GM12891 (cell line): ENCODE data around the gene ZNF385D.

Experiments
- PAX5 ChIP-seq: IDR thresholded peaks from 2 replicates; pipeline ENCODE4 v1.6.1; 2011; ENCODE audit warnings: low read length, moderate library complexity, mild to moderate bottlenecking; ENCODE audit not compliant: insufficient read depth, severe bottlenecking
- POLR2A ChIP-seq: IDR thresholded peaks from 2 replicates; pipeline ENCODE4 v1.6.1; 2011; ENCODE audit warnings: low read depth, low read length, control low read depth
- POLR2AphosphoS5 ChIP-seq: IDR thresholded peaks from 2 replicates; pipeline ENCODE4 v1.6.1; 2011; ENCODE audit warnings: low read depth, low read length, control low read depth
- POU2F2 ChIP-seq: IDR thresholded peaks from 2 replicates; pipeline ENCODE4 v1.6.1; 2011; ENCODE audit warnings: low read depth, mild to moderate bottlenecking, control low read depth, low read length, moderate library complexity
- SPI1 ChIP-seq: IDR thresholded peaks from 2 replicates; pipeline ENCODE4 v1.6.1; 2011; ENCODE audit warnings: low read depth, low read length, control low read depth
- TAF1 ChIP-seq: IDR thresholded peaks from 2 replicates; pipeline ENCODE4 v1.6.1; 2011; ENCODE audit warnings: low read depth, low read length, control low read depth

- TF ChIP-seq POLR2AphosphoS5 (no peak), POLR2A (no peak), TAF1 (no peak), POU2F2 (no peak), PAX5 (no peak), SPI1 (no peak)
These were observed 293.9 kb downstream of the ZNF385D start for GRCh38 chr3:21457084-21457483.
